GM19035 (cell line): Measurements from ENCODE around the gene IGFL4.
A peak's percentile ranks its signal among the peaks of the same experiment; 100 is the strongest.

ENCODE experiments used
- ATAC-seq: cut with Tn5 transposase; IDR thresholded peaks from one replicate; pipeline ENCODE4 v1.9.1; 2021; ENCODE audit not compliant: unreplicated experiment

Gene IGFL4

GRCh38 chr19:45995715-45996385, 45.0 kb downstream of the IGFL4 start:
- no peak for ATAC-seq

GRCh38 chr19:45994998-45995714, 45.6 kb downstream of the IGFL4 start, which contains the start of gene CCDC61:
CCDC61 (plus strand) TSS chr19:45995467; CDS start chr19:46003019, 7,552 bp downstream.
- ATAC-seq: peak; percentile 98

GRCh38 chr19:45994456-45994997, 46.3 kb downstream of the IGFL4 start:
- no peak for ATAC-seq

- ATAC-seq: no peak
Measured at GRCh38 chr19:45990113-45990728, 50.6 kb downstream of the IGFL4 start.
